Activated naive CD8-positive, alpha-beta T cell treated with anti-CD3 and anti-CD28 coated beads, Interleukin-2, amount 10 ng/mL, durations not matched to agents 7 days and 5 days (primary cell): Measurements from ENCODE around the gene TNFRSF19. TPM values are rescaled to one million over a fixed set of nuclear protein-coding genes. Genes with fewer than 3 reads are reported as not detected.

Experiments
- ATAC-seq: fragments of 150-1000 bp; cut with Tn5 transposase; one replicate; pipeline ENCODE4 v1.10.0; 2021; ENCODE audit warnings: low read depth, moderate library complexity
- POLR2A ChIA-PET: fragments of 350-600 bp; sonication (Branson Sonifier 250); formaldehyde crosslinking; loops from one replicate; lab custom pipeline; 2021; ENCODE audit warnings: antibody characterized with exemption; lab: Charles Lee
- DNase-seq: peaks from one replicate; pipeline ENCODE4 v3.0.0; 2021
- H3K27ac Mint-ChIP-seq: one replicate; pipeline ENCODE4 v1.8.0; 2022; ENCODE audit warnings: mild to moderate bottlenecking, mixed read lengths
- H3K27me3 Mint-ChIP-seq: one replicate; pipeline ENCODE4 v1.8.0; 2022; ENCODE audit warnings: mild to moderate bottlenecking, moderate library complexity, mixed read lengths
- H3K36me3 Mint-ChIP-seq: one replicate; pipeline ENCODE4 v1.8.0; 2021; ENCODE audit warnings: mild to moderate bottlenecking, mixed read lengths
- H3K4me1 Mint-ChIP-seq: one replicate; pipeline ENCODE4 v1.8.0; 2021; ENCODE audit warnings: mixed read lengths
- H3K4me3 Mint-ChIP-seq: one replicate; pipeline ENCODE4 v1.8.0; 2022; ENCODE audit warnings: mild to moderate bottlenecking, moderate library complexity, mixed read lengths
- H3K9me3 Mint-ChIP-seq: one replicate; pipeline ENCODE4 v1.8.0; 2021; ENCODE audit warnings: mixed read lengths
- total RNA-seq, 2 experiments: library from RNA; stranded (reverse); gene quantifications; one replicate each; pipeline ENCODE4 v1.2.3, GENCODE V29; 2021

TNFRSF19 gene
- total RNA-seq, 2 experiments from 2014 or later, result not detected

- no peak overlapping the region for H3K27ac Mint-ChIP-seq
- POLR2A ChIA-PET, result no interaction called here
- no peaks in the 10 kb centered on the region for H3K4me1 Mint-ChIP-seq
- H3K27me3 Mint-ChIP-seq, result peaks cover 30% of the 10 kb centered on the region
- no peaks in the 10 kb centered on the region for H3K36me3 Mint-ChIP-seq
- H3K4me3 Mint-ChIP-seq, result no peak overlapping the region
- no peaks in the 10 kb centered on the region for H3K9me3 Mint-ChIP-seq
- DNase-seq (no peak), ATAC-seq (no peak)
These were observed 29.9 kb downstream of the TNFRSF19 start for GRCh38 chr13:23600100-23600499.

GRCh38 chr13:23600534-23600933 is 30.3 kb downstream of the TNFRSF19 start:
- Mint-ChIP-seq H3K36me3 (no peaks in the 10 kb centered on the region), H3K27ac (no peak overlapping the region), H3K4me3 (no peak overlapping the region), H3K4me1 (no peaks in the 10 kb centered on the region), H3K27me3 (peaks cover 33% of the 10 kb centered on the region), H3K9me3 (no peaks in the 10 kb centered on the region)
- POLR2A ChIA-PET, result no interaction called here
- DNase-seq (no peak), ATAC-seq (no peak)

GRCh38 chr13:23605831-23606230 is 35.6 kb downstream of the TNFRSF19 start:
- POLR2A ChIA-PET, result no interaction called here
- no peak for DNase-seq
- ATAC-seq, result no peak
- Mint-ChIP-seq H3K27ac (no peak overlapping the region), H3K9me3 (no peaks in the 10 kb centered on the region), H3K4me3 (no peak overlapping the region), H3K4me1 (peaks cover 13% of the 10 kb centered on the region), H3K27me3 (peaks cover 36% of the 10 kb centered on the region), H3K36me3 (no peaks in the 10 kb centered on the region)

- H3K27ac Mint-ChIP-seq, result no peak overlapping the region
- POLR2A ChIA-PET, result no interaction called here
These were observed 37.9 kb downstream of the TNFRSF19 start for GRCh38 chr13:23608138-23608537.

DNA sequence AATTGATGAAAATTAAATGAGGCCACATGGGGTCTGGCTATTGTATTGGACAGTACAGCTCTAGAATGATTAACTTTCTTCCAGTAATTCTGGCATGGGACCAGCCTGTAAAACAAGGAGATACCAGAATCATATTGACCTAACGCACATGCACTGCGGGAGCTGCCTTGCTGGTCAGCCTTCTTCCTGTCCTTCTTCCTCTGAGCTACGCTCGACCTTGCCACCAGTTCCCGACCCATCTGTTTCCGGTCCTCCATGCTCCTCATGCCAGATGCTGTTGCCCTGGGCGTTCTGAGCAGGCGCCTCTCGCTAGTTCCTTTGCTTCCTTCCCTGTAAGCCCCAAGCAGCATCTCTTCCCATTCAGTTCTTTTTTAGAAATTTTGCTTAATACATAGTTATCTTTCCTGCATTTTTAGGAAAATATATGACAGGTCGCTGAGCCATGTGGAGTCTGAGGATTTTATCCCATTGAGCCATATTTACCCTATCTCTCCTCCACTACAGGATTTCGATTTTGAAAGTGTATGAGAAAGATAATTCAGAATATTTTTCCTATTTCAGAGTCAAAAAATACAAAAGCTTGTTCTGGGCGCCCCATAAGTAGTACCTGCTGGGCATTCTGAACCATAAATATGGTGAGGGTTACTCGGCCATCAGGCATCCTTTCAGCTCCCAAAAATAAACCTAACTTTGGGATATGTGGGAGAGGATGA is 38.6 kb downstream of the TNFRSF19 start:
- H3K9me3 Mint-ChIP-seq, result no peaks in the 10 kb centered on the region
- H3K27me3 Mint-ChIP-seq, result peaks cover 40% of the 10 kb centered on the region
- POLR2A ChIA-PET, result no interaction called here
- peak overlapping the region; percentile 52 for H3K4me3 Mint-ChIP-seq
- H3K27ac Mint-ChIP-seq, result no peak overlapping the region
- H3K4me1 Mint-ChIP-seq, result peaks cover 15% of the 10 kb centered on the region
- ATAC-seq (no peak), DNase-seq (no peak)
- H3K36me3 Mint-ChIP-seq, result no peaks in the 10 kb centered on the region

More at GRCh38 chr13:23608138-23608537, 37.9 kb downstream of the TNFRSF19 start:
- no peaks in the 10 kb centered on the region for H3K36me3 Mint-ChIP-seq
- H3K4me1 Mint-ChIP-seq, result peaks cover 15% of the 10 kb centered on the region
- H3K9me3 Mint-ChIP-seq, result no peaks in the 10 kb centered on the region
- DNase-seq (no peak), ATAC-seq (no peak)
- peaks cover 36% of the 10 kb centered on the region for H3K27me3 Mint-ChIP-seq
- H3K4me3 Mint-ChIP-seq, result no peak overlapping the region

- POLR2A ChIA-PET, result no interaction called here
- no peaks in the 10 kb centered on the region for H3K36me3 Mint-ChIP-seq
- H3K27me3 Mint-ChIP-seq, result peaks cover 38% of the 10 kb centered on the region
- ATAC-seq (no peak), DNase-seq (no peak)
- H3K4me3 Mint-ChIP-seq, result peak overlapping the region; percentile 52
- H3K9me3 Mint-ChIP-seq, result no peaks in the 10 kb centered on the region
- peaks cover 15% of the 10 kb centered on the region for H3K4me1 Mint-ChIP-seq
- no peak overlapping the region for H3K27ac Mint-ChIP-seq
These were observed 39.2 kb downstream of the TNFRSF19 start for GRCh38 chr13:23609414-23609760.

- POLR2A ChIA-PET, result no interaction called here
- Mint-ChIP-seq H3K36me3 (no peaks in the 10 kb centered on the region), H3K4me3 (peak overlapping the region; percentile 52), H3K27ac (no peak overlapping the region), H3K4me1 (peaks cover 15% of the 10 kb centered on the region), H3K27me3 (peaks cover 32% of the 10 kb centered on the region), H3K9me3 (no peaks in the 10 kb centered on the region)
- DNase-seq (no peak), ATAC-seq (no peak)
These were observed 39.8 kb downstream of the TNFRSF19 start for GRCh38 chr13:23609874-23610576.

DNA sequence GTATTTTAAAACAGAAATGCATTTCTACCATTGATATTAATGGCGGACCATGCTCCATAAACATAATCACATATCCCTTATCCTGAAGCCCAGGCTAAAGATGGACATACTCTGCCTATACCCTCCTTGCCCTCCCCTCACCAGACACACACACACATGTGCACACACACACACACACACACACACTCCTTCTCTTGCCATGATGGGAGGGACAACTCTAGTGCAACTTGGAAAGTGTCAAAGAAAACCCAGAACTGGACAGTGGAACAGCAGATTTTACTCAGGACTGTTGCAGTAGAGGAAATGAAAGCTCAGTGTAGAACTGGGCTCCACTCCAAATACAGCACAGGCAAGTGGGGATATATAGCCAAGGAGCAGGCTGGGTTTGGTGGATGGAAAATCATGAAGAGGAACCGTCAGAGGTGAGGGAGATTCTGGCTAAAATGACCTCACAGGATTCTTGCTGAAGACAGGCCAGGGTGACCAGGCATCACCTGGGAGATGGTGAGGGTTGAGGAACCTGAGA is 40.8 kb downstream of the TNFRSF19 start:
- no peak for DNase-seq
- ATAC-seq, result no peak
- H3K36me3 Mint-ChIP-seq, result no peaks in the 10 kb centered on the region
- peaks cover 15% of the 10 kb centered on the region for H3K4me1 Mint-ChIP-seq
- H3K4me3 Mint-ChIP-seq, result no peak overlapping the region
- H3K27me3 Mint-ChIP-seq, result peaks cover 27% of the 10 kb centered on the region
- H3K27ac Mint-ChIP-seq, result no peak overlapping the region
- no peaks in the 10 kb centered on the region for H3K9me3 Mint-ChIP-seq
- POLR2A ChIA-PET, result no interaction called here

- DNase-seq (no peak), ATAC-seq (no peak)
- Mint-ChIP-seq H3K4me3 (no peak overlapping the region), H3K9me3 (no peaks in the 10 kb centered on the region), H3K27ac (no peak overlapping the region), H3K4me1 (peaks cover 15% of the 10 kb centered on the region), H3K27me3 (peaks cover 26% of the 10 kb centered on the region), H3K36me3 (no peaks in the 10 kb centered on the region)
- POLR2A ChIA-PET, result no interaction called here
These were observed 42.0 kb downstream of the TNFRSF19 start for GRCh38 chr13:23612182-23612581.

DNA sequence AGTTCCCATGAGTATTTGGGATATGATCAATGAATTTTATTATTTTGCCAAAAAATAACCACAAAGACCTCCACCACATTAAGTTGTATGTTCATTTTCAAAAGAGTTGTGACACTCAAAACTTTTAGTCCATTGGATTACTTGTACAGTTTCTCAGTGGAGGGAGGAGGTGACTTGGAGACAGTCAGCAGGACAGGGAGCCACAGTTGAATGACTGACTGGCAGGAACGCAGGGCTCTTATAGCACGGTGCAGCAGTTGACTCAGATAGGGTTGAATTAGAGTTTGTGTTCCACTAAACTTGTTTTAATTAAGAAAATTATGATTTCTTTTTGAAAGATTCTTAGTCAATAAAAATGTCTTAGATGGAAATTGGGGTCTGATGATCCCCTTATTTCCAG is 42.5 kb downstream of the TNFRSF19 start:
- no peaks in the 10 kb centered on the region for H3K9me3 Mint-ChIP-seq
- no peak for ATAC-seq
- H3K36me3 Mint-ChIP-seq, result no peaks in the 10 kb centered on the region
- POLR2A ChIA-PET, result no interaction called here
- no peak overlapping the region for H3K27ac Mint-ChIP-seq
- no peak for DNase-seq
- peaks cover 24% of the 10 kb centered on the region for H3K27me3 Mint-ChIP-seq
- no peak overlapping the region for H3K4me3 Mint-ChIP-seq
- H3K4me1 Mint-ChIP-seq, result peaks cover 16% of the 10 kb centered on the region

GRCh38 chr13:23613596-23613995 is 43.4 kb downstream of the TNFRSF19 start:
- Mint-ChIP-seq H3K27me3 (peaks cover 25% of the 10 kb centered on the region), H3K4me1 (peaks cover 18% of the 10 kb centered on the region), H3K4me3 (no peak overlapping the region), H3K36me3 (no peaks in the 10 kb centered on the region), H3K27ac (no peak overlapping the region), H3K9me3 (no peaks in the 10 kb centered on the region)
- DNase-seq (no peak), ATAC-seq (no peak)
- POLR2A ChIA-PET, result no interaction called here

- H3K36me3 Mint-ChIP-seq, result no peaks in the 10 kb centered on the region
- DNase-seq (no peak), ATAC-seq (no peak)
- H3K4me3 Mint-ChIP-seq, result no peak overlapping the region
- POLR2A ChIA-PET, result no interaction called here
- peaks cover 6% of the 10 kb centered on the region for H3K4me1 Mint-ChIP-seq
- H3K27ac Mint-ChIP-seq, result no peak overlapping the region
- H3K27me3 Mint-ChIP-seq, result peaks cover 22% of the 10 kb centered on the region
- no peaks in the 10 kb centered on the region for H3K9me3 Mint-ChIP-seq
These were observed 45.3 kb downstream of the TNFRSF19 start for GRCh38 chr13:23615395-23616081.

DNA sequence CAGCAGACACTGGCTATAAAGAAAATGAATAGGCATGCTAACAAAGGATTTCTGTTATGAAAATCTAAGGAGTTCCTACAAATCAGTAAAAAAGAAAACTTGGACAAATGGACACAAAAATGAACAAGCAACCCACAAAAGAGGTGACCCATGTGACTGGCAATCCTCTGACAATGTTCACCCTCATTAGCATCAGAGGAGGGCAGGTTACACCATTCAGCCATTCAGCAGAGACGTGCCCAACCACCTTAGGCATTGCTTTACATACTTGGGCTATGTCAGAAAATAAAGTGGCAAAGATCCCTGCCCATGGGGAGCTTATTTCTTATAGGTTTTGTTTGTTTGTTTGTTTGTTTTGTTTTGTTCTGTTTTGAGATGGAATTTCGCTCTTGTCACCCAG is 46.0 kb downstream of the TNFRSF19 start:
- no peaks in the 10 kb centered on the region for H3K36me3 Mint-ChIP-seq
- no peak overlapping the region for H3K4me3 Mint-ChIP-seq
- H3K27ac Mint-ChIP-seq, result no peak overlapping the region
- no peaks in the 10 kb centered on the region for H3K9me3 Mint-ChIP-seq
- POLR2A ChIA-PET, result no interaction called here
- no peak for ATAC-seq
- DNase-seq, result no peak
- H3K27me3 Mint-ChIP-seq, result peaks cover 20% of the 10 kb centered on the region
- peaks cover 4% of the 10 kb centered on the region for H3K4me1 Mint-ChIP-seq
